ENCODE data around the gene MUC5B.

- TF ChIP-seq GATA3 (IDR thresholded peaks at IDR 0.05; ENCODE audit: low read depth, low read length): no peak
- no peak for TF ChIP-seq GATA2 (IDR thresholded peaks at IDR 0.05; ENCODE audit: low read depth, low read length)
These were observed 9.4 kb downstream of the MUC5B start for GRCh38 chr11:1232021-1232882.
